Thoracic aorta (tissue), 2 donors: Measurements from ENCODE around the gene S1PR3. TPM values are rescaled to one million over a fixed set of nuclear protein-coding genes. Genes with fewer than 3 reads are reported as not detected.

Source experiments
- ATAC-seq: fragments of 150-250 bp; one replicate; pipeline ENCODE4 v1.8.0; 2017; ENCODE audit warnings: low read depth; ENCODE audit not compliant: insufficient number of reproducible peaks, low FRiP score
- DNase-seq: peaks from one replicate; pipeline ENCODE4 v3.0.0-alpha.2; 2020; ENCODE audit warnings: low spot score
- H3K27ac ChIP-seq, 2 donors: fragments of 200-600 bp; sonication (generic); 1 replicate in 1 of 2; 2 replicates in 1 of 2; pipeline ENCODE4 v1.5.1; 2016; ENCODE audit warnings: mild to moderate bottlenecking in 2 of 2, moderate library complexity in 2 of 2
- H3K27me3 ChIP-seq: fragments of 200-600 bp; sonication (generic); replicated peaks from 2 replicates; pipeline ENCODE4 v1.6.0; 2016; ENCODE audit warnings: mild to moderate bottlenecking; ENCODE audit not compliant: insufficient read depth
- H3K36me3 ChIP-seq: fragments of 200-600 bp; sonication (generic); one replicate; pipeline ENCODE4 v1.5.1; 2016
- H3K4me1 ChIP-seq, 2 donors: fragments of 200-600 bp; sonication (generic); 1 replicate in 1 of 2; 2 replicates in 1 of 2; pipeline versions ENCODE4 v1.5.1 to v1.6.0; 2016; ENCODE audit warnings: low read depth in 2 of 2, mild to moderate bottlenecking in 1 of 2; ENCODE audit not compliant: control insufficient read depth in 1 of 2
- H3K4me3 ChIP-seq: fragments of 200-600 bp; sonication (generic); 2 replicates; pipeline ENCODE4 v1.5.1; 2016; ENCODE audit warnings: mild to moderate bottlenecking
- H3K9me3 ChIP-seq: fragments of 200-600 bp; sonication (generic); 2 replicates; pipeline ENCODE4 v1.5.1; 2016
- total RNA-seq, 2 donors: library from RNA; depleted of rRNA; stranded (reverse); fragments of >200 nt; gene quantifications; one replicate each; pipeline versions ENCODE4 v1.1.0 to v1.2.3, GENCODE V29; 2016
- TF ChIP-seq, protein P1 (sequence below): fragments of 200-600 bp; sonication (generic); IDR thresholded peaks from one replicate; pipeline ENCODE4 v1.5.1; 2019; ENCODE audit warnings: antibody characterized with exemption

Gene S1PR3
- total RNA-seq, 2 donors from 2014 or later: 125 to 173 TPM

- peaks cover 21 to 53% of the 10 kb centered on the region in 2 donors for H3K4me1 ChIP-seq
- no peak for DNase-seq
These were observed 2.1 kb downstream of the S1PR3 start for GRCh38 chr9:88993327-88993726.

DNA sequence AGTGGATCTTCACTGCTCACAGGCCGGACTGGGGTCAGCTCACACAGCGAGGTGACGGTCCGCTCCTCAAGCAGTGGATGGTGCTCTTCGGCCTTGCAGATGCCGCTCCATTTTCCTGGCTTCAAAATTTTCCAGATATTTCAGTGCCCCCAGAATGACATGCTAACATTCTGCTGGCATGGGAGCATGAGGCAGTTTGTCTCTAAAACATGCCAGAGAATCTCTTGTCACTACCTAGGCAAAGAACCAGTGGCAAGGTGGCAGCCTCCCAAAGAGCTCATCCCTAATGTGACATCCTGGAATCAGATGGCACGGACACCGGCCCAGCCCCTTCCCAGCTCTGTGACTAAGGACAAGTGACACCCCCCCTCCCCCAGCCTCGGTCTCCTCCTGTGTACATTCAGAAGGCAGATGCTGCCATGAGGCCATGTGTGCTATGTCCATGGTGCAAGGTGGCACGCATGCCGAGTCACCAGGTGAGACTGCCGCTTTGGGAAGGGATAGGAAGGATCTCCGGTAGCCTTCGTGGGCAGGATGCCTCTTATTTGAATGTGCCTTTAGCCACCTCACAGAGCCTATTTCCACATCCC, 2.7 kb downstream of the S1PR3 start:
- peak overlapping the region; percentile 16 to 45 for H3K27ac ChIP-seq
- no peaks in the 10 kb centered on the region for H3K9me3 ChIP-seq
- peak overlapping the region; percentile 95 for H3K4me3 ChIP-seq
- no peak for DNase-seq
- TF ChIP-seq, protein P1, sequence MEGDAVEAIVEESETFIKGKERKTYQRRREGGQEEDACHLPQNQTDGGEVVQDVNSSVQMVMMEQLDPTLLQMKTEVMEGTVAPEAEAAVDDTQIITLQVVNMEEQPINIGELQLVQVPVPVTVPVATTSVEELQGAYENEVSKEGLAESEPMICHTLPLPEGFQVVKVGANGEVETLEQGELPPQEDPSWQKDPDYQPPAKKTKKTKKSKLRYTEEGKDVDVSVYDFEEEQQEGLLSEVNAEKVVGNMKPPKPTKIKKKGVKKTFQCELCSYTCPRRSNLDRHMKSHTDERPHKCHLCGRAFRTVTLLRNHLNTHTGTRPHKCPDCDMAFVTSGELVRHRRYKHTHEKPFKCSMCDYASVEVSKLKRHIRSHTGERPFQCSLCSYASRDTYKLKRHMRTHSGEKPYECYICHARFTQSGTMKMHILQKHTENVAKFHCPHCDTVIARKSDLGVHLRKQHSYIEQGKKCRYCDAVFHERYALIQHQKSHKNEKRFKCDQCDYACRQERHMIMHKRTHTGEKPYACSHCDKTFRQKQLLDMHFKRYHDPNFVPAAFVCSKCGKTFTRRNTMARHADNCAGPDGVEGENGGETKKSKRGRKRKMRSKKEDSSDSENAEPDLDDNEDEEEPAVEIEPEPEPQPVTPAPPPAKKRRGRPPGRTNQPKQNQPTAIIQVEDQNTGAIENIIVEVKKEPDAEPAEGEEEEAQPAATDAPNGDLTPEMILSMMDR: no peak
- no peak for ATAC-seq
- peaks cover 2% of the 10 kb centered on the region for H3K36me3 ChIP-seq
- H3K27me3 ChIP-seq: no peaks in the 10 kb centered on the region
- H3K4me1 ChIP-seq: peaks cover 23 to 60% of the 10 kb centered on the region in 2 donors

More at GRCh38 chr9:88993327-88993726, 2.1 kb downstream of the S1PR3 start:
- ATAC-seq: no peak
- H3K27ac ChIP-seq: peak overlapping the region; percentile 16 to 45
- peak overlapping the region; percentile 95 for H3K4me3 ChIP-seq
- peaks cover 2% of the 10 kb centered on the region for H3K36me3 ChIP-seq
- H3K27me3 ChIP-seq: no peaks in the 10 kb centered on the region
- TF ChIP-seq, protein P1: no peak
- no peaks in the 10 kb centered on the region for H3K9me3 ChIP-seq

GRCh38 chr9:88994469-88995199, 3.4 kb downstream of the S1PR3 start:
- peaks cover 2% of the 10 kb centered on the region for H3K36me3 ChIP-seq
- ATAC-seq (no peak), DNase-seq (no peak)
- peaks cover 27 to 66% of the 10 kb centered on the region in 2 donors for H3K4me1 ChIP-seq
- H3K4me3 ChIP-seq: peak overlapping the region; percentile 95
- no peaks in the 10 kb centered on the region for H3K27me3 ChIP-seq
- no peaks in the 10 kb centered on the region for H3K9me3 ChIP-seq
- H3K27ac ChIP-seq: peak overlapping the region; percentile 16 to 45
- TF ChIP-seq, protein P1: no peak

DNA sequence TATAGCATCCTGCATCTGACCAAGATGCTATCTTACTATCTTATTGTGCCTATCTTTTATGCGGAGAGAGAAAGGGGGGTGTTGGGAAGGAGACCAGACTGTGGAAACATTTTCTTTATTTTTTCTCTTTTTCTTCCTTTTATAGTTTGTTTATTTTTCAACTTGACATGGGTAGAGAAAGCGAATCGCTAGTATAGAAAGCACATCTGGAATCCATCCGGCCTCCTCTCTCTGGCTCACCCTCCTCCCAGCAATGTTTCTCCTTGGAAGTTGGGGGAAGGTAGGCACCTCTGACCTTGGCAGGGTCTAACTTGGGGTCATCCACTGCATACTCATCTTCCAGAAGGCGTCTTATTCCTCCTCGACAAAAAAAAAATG, 3.9 kb downstream of the S1PR3 start:
- ATAC-seq (no peak), DNase-seq (no peak)
- Histone ChIP-seq H3K27me3 (no peaks in the 10 kb centered on the region), H3K27ac (peak overlapping the region in 1 of 2 donors; percentile 5), H3K36me3 (peaks cover 2% of the 10 kb centered on the region), H3K9me3 (no peaks in the 10 kb centered on the region), H3K4me3 (peak overlapping the region; percentile 95), H3K4me1 (peaks cover 27 to 70% of the 10 kb centered on the region in 2 donors)
- TF ChIP-seq, protein P1: no peak

GRCh38 chr9:88995627-88996026, 4.4 kb downstream of the S1PR3 start:
- no peaks in the 10 kb centered on the region for H3K9me3 ChIP-seq
- peak overlapping the region; percentile 95 for H3K4me3 ChIP-seq
- H3K27me3 ChIP-seq: no peaks in the 10 kb centered on the region
- peaks cover 27 to 75% of the 10 kb centered on the region in 2 donors for H3K4me1 ChIP-seq
- DNase-seq: no peak
- TF ChIP-seq, protein P1: no peak
- peak overlapping the region in 1 of 2 donors; percentile 5 for H3K27ac ChIP-seq
- ATAC-seq: no peak
- H3K36me3 ChIP-seq: peaks cover 2% of the 10 kb centered on the region
